Pancreas (tissue), 10 donors: ENCODE measurements around the gene NHLRC4. TPM values are rescaled to one million over a fixed set of nuclear protein-coding genes. Genes with fewer than 3 reads are reported as not detected.
A peak's percentile ranks its signal among the peaks of the same experiment; 100 is the strongest.

Experiments used
- ATAC-seq, 4 donors: fragments of 200-7000 bp; cut with Tn5 transposase; one replicate each; pipeline versions ENCODE4 v1.8.0 to v1.9.1; 2020; ENCODE audit warnings: mild to moderate bottlenecking in 4 of 4, moderate library complexity in 4 of 4
- DNase-seq, 6 donors: peaks; one replicate each; pipeline ENCODE4 v3.0.0-alpha.2; 2020
- FAIRE-seq: peaks from 2 replicates; lab custom pipeline; 2012; peaks lifted over from hg19 to GRCh38; lab: Jason Lieb, UNC
- H3K27ac ChIP-seq, 4 donors: fragments of 200-600 bp; sonication (generic); 1 replicate in 3 of 4; 2 replicates in 1 of 4; pipeline versions ENCODE4 v1.5.0 to v1.8.0; 2020
- H3K27me3 ChIP-seq, 4 donors: fragments of 200-600 bp; one replicate each; pipeline ENCODE4 v1.8.0; 2021
- H3K36me3 ChIP-seq, 3 donors: fragments of 200-600 bp; sonication (generic) in 1 of 3; one replicate each; pipeline versions ENCODE4 v1.5.0 to v1.8.0; 2020 to 2021
- H3K4me1 ChIP-seq, 3 donors: fragments of 200-600 bp; one replicate each; pipeline ENCODE4 v1.8.0; 2021
- H3K4me3 ChIP-seq, 4 donors: fragments of 200-600 bp; sonication (generic) in 2 of 4; one replicate each; pipeline versions ENCODE4 v1.5.0 to v1.8.0; 2020 to 2021
- H3K9me3 ChIP-seq, 4 donors: fragments of 200-600 bp; one replicate each; pipeline ENCODE4 v1.8.0; 2021
- CTCF ChIP-seq, 4 donors: fragments of 200-600 bp; sonication (generic) in 3 of 4; IDR thresholded peaks; one replicate each; pipeline versions ENCODE4 v1.5.0 to v1.8.0; 2021; ENCODE audit warnings: antibody characterized with exemption in 4 of 4
- WGBS, 2 donors: extraction: QIAGEN DNeasy Blood & Tissue Kit; methylation state at CpG; one replicate each; pipeline ENCODE4 v1.1.7; 2013; 5-methylcytosine and 5-hydroxymethylcytosine counted together
- intact Hi-C, 3 donors: fragments of 100-400 bp; cut with DNase I; formaldehyde crosslinking; loops; one replicate each; pipeline versions ENCODE4 v1.11.1 to v1.14.2; 2022
- polyA plus RNA-seq, 2 donors: library from polyadenylated mRNA; stranded (reverse); fragments of 200-250 nt; gene quantifications; one replicate each; pipeline ENCODE4 v1.2.3, GENCODE V29; 2013
- total RNA-seq, 6 donors: library from RNA; stranded (reverse); fragmentation: NEBNext Ultra II Directional in 4 of 6; extraction: Animal tissue kit (Norgen Biotek cat#: 25700) in 4 of 6; gene quantifications; one replicate each; pipeline versions ENCODE4 v1.2.1 to v1.2.4, GENCODE V29; 2021 to 2023
- donor health status: healthy with polysubstance abuse.
- donor health status: DM: no; HTN: no; CAD: no; lungs with moderate emphysema.
- donor health status: DM: no; HTN: no; CAD: no.
- donor health status: control.
- donor health status: control.
- donor health status: Bipolar disorder and iron deficiency.
- donor health status: DM: yes; HTN: yes; CAD: no.
- donor health status: DM: no; HTN: no; CAD: no.
- donor health status: DM: no; HTN: no; CAD: no.
- donor health status: DM: yes; HTN: yes; CAD: no.

NHLRC4 gene
- total and polyA plus RNA-seq, 8 donors = 0.05 to 0.28 (median 0.14) TPM; not detected in 2

DNA sequence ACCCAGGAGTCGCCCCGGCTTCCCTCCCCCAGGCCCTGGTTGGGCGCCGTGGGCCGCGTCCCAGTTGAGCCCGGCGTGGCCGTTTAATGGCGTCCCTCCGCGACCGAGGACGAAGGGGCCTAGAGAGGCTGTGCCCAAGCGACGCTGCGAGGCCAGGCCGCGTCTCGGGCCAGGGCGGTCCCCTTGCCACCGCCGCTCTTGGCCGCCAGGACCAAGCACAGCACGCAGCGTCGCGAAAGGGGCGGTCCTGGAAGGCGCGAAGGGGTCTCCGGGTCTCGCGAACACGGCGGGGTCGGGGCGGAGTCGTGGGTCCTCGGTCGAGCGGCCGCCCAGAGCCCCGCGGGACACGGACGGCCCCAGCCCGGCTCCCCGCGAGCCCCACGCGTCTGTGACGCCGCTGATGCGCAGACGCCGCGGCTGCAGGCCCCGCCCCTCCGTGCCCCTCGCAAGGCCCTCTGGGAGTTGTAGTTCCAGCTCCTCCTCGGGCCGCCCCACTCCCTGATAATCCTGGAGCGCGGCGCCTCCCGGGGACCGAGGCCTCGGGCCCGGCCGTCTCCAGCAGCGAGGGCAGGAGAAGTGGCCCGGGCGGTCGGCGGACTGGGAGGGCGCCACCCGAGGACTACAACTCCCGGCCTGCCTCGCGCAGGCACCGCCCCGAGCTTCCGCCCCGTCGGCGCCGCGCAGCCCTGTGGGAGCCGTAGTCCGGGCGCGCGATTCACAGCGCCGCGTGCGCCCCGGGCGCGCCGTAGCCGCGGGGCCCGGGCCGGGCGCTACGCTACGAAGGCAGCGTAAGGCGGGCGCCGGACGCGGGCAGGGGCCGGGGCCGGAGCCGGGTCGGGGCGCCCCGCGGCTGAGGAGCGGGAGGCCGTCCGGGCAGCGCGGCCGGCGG lies 39.5 kb upstream of the NHLRC4 start, which contains the start of gene CAPN15:
Gene CAPN15, plus strand, starts transcription at position 698 of the 889 bp plus-strand sequence. CDS start 19,127 bp downstream, outside the sequence.
- Histone ChIP-seq H3K36me3 (no peaks in the 10 kb centered on the region), H3K27ac (peak within 1 kb of the TSS; percentile 95 to 98 (median 97)), H3K4me3 (peak within 1 kb of the TSS; percentile 70 to 86 (median 79)), H3K27me3 (no peaks in the 10 kb centered on the region), H3K9me3 (no peaks in the 10 kb centered on the region), H3K4me1 (peaks cover 12 to 19% (median 16%) of the 10 kb centered on the region in 3 donors)
- FAIRE-seq (no peak), DNase-seq (peak; percentile 85 to 97 (median 92)), ATAC-seq (peak; percentile 79 to 87 (median 82))
- TF ChIP-seq CTCF (IDR thresholded peaks at IDR 0.05) = peak in 2 of 4 donors; percentile 10 to 22
- WGBS, 2 donors = 0% methylated on average over 77 to 129 of the region's 129 CpGs
- intact Hi-C loops = no loop called here

DNA sequence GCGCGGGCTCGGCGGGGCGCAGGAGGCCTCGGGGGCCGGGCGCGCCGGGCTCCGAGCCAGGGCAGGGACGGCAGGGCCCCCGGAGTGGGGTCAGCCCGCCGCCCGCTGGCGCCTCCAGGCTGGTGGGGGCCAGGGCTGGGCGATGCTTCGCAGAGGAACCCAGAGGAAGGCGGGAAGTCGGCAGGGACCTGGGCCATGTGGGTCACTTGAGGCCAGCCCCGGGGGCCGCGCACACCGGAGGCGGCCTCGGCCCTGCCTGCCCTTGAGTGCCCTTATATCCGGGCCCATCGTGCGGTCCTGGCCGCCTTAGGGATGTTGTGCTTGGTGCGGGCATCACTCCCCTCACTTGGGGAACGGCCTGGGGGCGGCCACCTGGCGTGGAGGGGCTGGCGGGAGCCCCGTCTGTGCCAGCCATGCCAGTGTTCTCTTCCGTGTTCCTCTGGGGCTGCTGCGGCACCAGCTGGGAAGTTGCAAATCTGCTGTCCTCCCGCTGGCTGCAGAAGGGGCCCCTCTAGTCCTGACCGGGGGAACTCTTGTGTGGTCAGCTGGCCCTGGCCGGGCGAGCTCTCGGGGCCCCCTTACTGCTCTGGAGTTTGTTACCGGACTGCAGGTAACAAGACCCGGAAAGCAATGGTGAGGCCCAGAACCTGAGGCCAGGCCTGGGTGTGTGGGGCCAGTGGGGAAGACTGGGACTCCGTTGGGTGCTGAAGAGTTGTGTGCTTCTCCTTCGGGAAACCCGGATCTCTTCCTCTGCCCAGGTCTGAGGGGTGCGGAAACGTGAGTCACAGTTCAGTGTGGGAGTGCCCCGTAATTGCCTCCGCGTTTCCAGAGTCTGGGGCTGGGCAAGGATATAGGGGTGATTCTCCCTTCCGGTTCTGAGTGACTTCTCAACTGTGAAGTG lies 38.4 kb upstream of the NHLRC4 start:
- H3K36me3 ChIP-seq = no peaks in the 10 kb centered on the region
- intact Hi-C loops = no loop called here
- DNase-seq (peak in 4 of 6 donors; percentile 49 to 80 (median 63)), FAIRE-seq (no peak), ATAC-seq (peak in 3 of 4 donors; percentile 1 to 11 (median 5))
- WGBS, 2 donors = 1 to 3% methylated on average over 28 to 55 of the region's 55 CpGs
- peak overlapping the region; percentile 63 to 86 (median 77) for H3K4me3 ChIP-seq
- H3K4me1 ChIP-seq = peaks cover 16 to 23% (median 20%) of the 10 kb centered on the region in 3 donors
- H3K27ac ChIP-seq = peak overlapping the region; percentile 62 to 76 (median 68)
- no peak for TF ChIP-seq CTCF (IDR thresholded peaks at IDR 0.05)
- no peaks in the 10 kb centered on the region for H3K9me3 ChIP-seq
- no peaks in the 10 kb centered on the region for H3K27me3 ChIP-seq

- no peak for TF ChIP-seq CTCF (IDR thresholded peaks at IDR 0.05)
- ATAC-seq = no peak
- Histone ChIP-seq H3K27me3 (no peaks in the 10 kb centered on the region), H3K27ac (peak overlapping the region; percentile 62 to 76 (median 68)), H3K4me1 (peaks cover 21 to 31% (median 23%) of the 10 kb centered on the region in 3 donors), H3K9me3 (no peaks in the 10 kb centered on the region), H3K4me3 (peak overlapping the region; percentile 63 to 86 (median 77)), H3K36me3 (no peaks in the 10 kb centered on the region)
- 20 to 25% methylated on average over 12 of the region's 12 CpGs for WGBS, 2 donors
- FAIRE-seq = no peak
- peak in 3 of 6 donors; percentile 54 to 61 (median 59) for DNase-seq
- intact Hi-C loops = no loop called here
Measured at GRCh38 chr16:529012-529575, 37.7 kb upstream of the NHLRC4 start.

- TF ChIP-seq CTCF (IDR thresholded peaks at IDR 0.05) = no peak
- peaks cover 32 to 42% (median 34%) of the 10 kb centered on the region in 3 donors for H3K4me1 ChIP-seq
Measured at GRCh38 chr16:530111-530817, 36.5 kb upstream of the NHLRC4 start.

More at GRCh38 chr16:530111-530817, 36.5 kb upstream of the NHLRC4 start:
- Histone ChIP-seq H3K9me3 (no peaks in the 10 kb centered on the region), H3K27me3 (no peaks in the 10 kb centered on the region), H3K36me3 (no peaks in the 10 kb centered on the region), H3K27ac (no peak overlapping the region), H3K4me3 (no peak overlapping the region)
- ATAC-seq (no peak), FAIRE-seq (no peak), DNase-seq (peak in 1 of 6 donors; percentile 40)
- intact Hi-C loops = no loop called here
- WGBS, 2 donors = 70 to 72% methylated on average over 22 to 23 of the region's 23 CpGs
